ENCODE measurements around the gene B4GAT1.

- TF ChIP-seq CTCF (conservative IDR thresholded peaks at IDR 0.05; ENCODE audit: low read length): no peak
- no peak for TF ChIP-seq EZH2phosphoT487 (IDR thresholded peaks at IDR 0.05; ENCODE audit: borderline replicate concordance)
These were observed 18.5 kb upstream of the B4GAT1 start for GRCh38 chr11:66365711-66366619.
